Raji (cell line): ENCODE results near the gene ME3.

Experiments used
- POLR2A ChIP-seq: IDR thresholded peaks from 2 replicates; pipeline ENCODE4 v1.6.1; 2011; ENCODE audit warnings: low read depth, low read length, control low read depth; ENCODE audit not compliant: insufficient read depth

ME3 gene

DNA sequence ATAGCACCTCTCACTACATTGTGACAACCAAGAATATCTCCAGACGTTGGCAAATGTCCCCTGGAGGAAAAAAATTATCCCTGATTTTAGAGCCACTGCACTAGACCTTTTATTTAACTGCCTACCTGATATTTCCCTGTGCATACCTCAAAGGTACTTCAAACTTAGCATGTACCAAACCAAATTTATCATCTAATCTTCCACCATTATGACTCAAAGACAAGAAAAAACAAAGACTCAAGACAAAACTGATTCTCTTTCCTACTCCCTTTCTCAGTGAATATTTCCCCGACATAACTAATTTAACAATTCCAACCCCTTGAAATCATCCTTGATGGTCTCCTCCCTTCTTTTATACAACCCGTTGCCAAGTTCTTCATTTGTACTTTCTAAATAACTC lies 161.7 kb downstream of the ME3 start:
- TF ChIP-seq POLR2A, result no peak

DNA sequence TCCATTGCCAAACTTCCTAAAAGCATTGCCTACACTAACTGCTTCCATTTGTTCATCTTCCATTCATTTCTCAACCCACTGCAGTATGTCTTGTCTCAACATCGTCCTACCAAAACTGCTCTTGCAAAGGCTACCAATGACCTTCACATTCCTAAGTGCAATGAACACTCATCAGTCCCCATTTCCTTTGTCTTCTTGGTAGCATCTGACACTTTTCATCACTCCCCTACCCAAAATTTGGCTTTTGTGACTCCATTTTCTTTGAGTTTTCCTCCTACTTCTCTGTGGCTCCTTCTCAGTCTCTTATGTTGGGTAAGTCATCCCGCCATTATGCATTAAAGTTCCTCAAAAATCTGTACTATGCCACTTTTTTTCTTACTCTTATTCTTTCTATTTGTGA lies 162.3 kb downstream of the ME3 start:
- TF ChIP-seq POLR2A, result no peak

DNA sequence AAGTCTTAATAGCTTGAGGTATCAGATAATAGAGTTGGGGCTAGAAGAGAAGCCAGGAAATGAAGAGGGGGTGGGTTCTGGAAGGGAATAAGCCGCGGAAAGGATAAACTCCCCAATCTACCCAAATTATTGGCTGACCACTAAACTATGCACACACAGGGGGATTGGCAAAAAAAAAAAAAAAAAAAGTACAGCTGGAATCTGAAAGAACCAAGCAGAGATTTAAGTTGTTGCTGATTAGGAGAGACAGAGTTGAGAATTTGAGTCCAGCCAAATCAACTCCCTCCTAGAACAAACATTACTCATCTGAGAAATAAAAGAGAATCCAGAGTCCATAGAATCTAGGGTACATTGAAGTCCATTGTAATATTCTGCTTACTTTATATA lies 162.8 kb downstream of the ME3 start:
- no peak for TF ChIP-seq POLR2A

DNA sequence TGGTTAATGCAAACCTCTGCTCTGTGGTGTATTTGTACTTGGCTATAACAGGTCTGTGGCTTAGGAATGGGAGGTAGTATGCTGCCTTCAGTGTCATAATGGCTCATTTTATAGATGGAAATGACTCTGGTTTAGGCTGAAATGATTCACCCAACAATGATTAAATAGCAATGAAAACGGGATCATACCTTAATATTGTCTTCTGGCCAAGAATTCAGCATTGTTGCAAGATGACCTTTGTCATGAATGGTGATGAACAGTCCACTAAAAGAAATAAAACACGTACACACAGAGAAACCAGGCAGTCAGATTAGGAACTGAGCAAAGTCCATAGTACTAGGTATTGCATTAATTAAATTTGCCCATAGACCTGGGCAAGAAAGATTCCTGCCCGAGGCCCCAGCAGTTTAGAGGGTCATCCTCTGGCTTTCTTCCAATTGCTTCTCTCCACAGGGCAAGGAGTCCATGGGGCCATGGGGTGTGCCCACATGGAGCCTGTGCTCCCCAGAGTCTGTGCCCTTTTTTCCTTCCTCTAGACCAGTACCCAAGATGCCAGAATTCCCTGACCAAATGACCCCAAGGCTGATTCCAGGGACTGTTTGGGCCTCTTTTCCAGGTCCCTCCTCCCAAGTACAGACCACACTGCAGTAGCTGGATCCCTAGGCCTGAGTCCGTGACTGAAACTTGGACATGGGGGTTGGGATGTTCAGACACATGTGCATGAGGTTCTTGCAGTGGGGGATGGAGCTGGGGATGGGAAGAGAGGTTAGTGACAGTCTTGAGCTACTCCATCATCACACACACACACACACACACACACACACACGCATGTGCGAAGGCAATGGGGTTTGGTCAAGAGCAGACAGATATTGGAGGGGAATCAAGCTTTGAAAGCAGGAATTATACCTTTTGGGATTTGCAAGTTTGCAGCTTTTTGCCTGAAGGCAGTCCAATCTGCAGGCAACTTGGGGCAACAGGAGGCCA lies 163.5 kb downstream of the ME3 start:
- TF ChIP-seq POLR2A, result no peak

DNA sequence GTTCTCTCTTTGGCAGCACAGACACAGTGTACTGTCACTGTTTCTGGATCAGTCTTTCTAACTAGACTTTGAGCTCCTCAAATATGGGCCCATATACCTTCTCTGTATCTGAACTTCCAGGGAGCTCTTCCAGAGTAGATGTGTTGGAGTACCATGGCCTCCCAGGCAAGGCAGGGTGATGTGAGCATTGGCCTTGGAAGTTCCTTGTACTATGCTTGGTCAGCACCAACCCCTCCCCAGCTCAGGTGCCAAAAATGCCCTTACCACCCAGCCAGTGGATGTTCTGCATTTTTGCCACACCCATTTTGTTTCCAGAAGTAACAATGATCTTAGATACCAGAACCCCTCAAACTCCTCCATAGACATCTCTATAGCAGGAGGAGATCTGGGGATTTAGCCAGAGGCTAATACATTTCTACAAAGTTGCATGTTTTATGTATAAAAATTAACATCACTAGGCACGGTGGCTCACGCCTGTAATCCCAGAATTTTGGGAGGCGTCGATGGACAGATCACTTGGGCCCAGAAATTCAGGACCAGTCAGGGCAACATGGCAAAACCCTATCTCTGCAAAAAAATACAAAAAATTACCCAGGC lies 165.1 kb downstream of the ME3 start:
- TF ChIP-seq POLR2A, result no peak

DNA sequence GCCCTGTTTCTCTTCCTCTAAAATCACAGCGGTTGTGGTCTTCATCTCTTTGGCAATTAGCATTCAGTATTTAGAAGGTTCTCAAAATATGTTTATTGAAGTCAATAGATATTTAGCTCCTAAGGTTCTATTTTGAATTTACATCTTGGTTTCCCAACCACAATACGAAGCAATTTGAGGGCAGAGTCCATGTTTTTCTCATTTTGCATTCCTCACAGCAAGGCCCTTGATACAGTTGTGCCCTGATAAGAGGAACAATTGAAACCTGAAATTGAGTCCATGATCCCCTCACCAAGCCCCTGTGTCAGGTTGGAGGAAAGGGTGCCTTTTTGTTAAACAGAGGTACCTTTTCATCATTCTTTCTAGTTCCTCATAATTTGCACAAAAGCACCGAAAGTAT lies 166.2 kb downstream of the ME3 start:
- TF ChIP-seq POLR2A, result no peak

DNA sequence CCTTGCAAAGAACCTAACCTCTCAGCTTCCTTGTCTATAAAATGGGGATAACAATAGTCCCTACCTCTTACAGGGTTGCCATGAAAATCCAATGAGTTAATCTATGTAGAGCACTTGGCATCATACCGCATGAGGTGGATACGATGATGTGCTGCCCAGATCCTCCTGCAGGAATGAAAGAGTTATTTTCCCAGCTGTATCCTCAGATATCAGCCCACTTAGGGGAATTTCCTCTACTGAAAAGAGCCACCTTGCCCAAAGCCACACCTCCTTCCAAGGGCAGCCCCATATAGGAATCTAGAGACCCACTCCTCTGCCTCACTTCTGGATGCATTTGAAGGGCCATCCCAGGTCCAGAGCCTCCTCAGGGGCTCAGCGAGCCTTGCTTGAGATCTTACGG lies 169.3 kb downstream of the ME3 start:
- no peak for TF ChIP-seq POLR2A

DNA sequence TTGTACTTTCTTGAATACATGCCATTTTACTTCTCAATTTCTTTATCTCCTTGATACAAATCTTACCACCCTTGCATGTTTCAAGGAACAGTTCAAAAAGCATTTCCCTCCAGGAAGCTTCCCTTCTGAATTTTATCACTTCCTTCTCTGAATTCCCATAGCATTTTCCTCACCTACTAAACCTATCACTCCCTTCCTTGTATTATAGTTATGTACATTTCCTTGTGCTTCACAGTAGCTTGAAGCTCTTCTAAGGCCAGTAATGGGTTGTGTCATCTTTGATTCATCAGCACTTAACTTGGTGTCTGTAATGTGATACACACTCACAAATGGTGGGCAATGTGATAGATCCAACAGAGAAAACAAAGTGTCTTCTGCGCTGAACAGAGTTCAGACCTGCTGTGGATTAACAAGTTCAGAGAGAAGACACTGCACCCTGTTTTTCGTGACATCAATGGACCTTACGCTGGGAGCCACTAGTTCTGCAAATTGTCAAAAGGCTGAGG lies 170.2 kb downstream of the ME3 start:
- no peak for TF ChIP-seq POLR2A

DNA sequence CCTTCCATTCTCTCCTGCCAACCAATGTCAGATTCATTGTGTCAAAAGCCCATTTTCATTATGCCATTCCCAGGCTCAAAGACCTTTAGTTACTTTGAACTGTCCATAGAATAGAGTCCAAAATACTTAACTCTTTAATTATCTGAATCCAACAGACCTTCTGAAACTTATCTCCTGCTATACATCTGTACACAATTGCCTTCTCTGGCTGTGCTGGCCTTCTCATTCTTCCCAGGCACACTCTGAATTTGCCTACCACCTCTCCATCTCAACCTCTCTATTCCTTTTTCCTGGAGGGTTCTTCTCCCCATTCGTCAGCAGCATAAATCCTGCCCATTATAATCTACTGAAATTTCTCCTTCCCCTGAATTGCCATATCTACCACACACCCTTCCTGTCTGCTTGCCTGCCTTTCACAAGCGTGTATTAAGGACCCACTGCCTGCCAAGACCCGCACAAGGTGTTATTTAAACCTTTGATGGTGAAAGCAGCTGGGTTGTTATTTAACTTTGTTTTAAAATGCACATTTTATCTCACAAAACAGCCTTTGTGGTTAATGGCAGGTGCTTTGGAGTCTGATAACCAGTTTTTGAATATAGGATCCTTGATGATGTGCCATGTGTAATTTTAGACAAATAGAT lies 171.8 kb downstream of the ME3 start:
- no peak for TF ChIP-seq POLR2A

DNA sequence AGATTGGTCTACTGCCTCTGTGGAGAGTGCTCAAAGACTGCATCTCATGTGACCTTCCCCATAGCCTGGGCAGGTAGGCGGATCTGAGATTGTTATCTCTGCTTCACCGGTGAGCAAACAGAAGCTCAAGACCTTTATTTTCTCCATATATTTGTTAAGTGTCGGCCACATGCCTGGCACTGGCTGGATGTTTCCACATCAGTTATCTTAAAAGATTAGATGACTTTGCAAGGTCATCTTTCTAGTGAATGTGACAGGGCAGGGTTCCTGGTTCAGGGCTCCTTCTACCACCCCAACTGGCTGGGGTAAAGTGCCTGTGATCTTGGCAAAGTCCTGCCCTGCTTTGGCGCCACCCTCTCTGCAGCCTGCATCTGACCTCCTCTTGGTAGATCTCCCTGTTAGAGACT lies 172.7 kb downstream of the ME3 start:
- no peak for TF ChIP-seq POLR2A

DNA sequence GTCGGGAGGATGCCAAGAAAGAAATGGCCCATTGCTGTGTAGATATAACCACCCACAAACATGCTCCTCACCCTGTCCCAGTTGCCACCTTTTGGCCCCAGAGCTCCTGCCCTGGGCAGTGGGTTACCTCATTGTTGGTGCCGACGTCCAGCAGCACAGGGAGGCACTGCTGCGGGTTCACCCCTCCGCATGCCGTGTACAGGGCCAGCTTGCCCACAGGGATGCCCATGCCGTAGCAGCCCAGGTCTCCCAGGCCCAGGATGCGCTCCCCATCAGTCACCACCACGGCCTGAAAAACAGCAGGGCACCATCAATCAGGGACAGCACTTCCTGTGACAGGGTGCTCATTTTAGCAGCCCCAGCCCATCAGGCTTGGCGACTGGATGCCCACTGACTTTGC lies 174.6 kb downstream of the ME3 start:
- no peak for TF ChIP-seq POLR2A

DNA sequence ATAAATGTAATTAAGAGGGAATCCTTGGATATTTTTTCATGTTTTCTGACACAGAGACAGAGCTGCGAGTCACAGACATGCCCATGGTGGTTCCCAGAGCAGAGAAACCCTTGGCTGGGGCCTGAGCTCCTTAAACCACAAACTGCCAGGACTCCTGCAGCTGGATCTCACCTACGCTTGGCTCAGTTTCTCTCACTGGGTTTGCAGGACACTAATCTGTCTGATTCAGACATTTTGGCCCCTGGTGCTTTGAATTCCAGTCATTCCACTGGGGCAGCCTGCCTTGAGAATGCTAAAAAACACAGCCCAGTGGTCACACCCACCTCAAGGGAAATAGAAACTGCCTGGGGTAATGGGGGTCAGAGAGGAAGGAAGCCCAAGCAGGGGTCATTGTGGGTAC lies 175.1 kb downstream of the ME3 start:
- no peak for TF ChIP-seq POLR2A

DNA sequence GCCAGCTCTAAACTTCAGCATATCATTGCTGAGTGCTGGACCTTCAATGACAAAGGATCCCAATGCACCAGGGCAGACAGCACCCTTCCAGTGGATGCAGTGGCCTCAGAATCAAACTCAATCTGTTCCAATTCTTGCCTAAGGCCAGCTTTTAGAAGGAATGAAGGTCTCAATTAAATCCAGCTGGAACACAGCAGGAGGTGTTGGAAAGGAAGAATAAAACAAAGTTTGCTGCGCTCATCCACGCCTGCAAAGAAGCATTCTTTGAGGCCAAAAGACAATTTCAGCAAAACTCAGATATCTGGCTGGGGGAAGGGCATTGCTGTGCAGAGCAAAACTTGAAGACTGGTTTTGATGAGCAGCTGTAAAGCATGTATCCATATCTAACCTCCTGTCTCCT lies 177.1 kb downstream of the ME3 start:
- TF ChIP-seq POLR2A, result no peak

DNA sequence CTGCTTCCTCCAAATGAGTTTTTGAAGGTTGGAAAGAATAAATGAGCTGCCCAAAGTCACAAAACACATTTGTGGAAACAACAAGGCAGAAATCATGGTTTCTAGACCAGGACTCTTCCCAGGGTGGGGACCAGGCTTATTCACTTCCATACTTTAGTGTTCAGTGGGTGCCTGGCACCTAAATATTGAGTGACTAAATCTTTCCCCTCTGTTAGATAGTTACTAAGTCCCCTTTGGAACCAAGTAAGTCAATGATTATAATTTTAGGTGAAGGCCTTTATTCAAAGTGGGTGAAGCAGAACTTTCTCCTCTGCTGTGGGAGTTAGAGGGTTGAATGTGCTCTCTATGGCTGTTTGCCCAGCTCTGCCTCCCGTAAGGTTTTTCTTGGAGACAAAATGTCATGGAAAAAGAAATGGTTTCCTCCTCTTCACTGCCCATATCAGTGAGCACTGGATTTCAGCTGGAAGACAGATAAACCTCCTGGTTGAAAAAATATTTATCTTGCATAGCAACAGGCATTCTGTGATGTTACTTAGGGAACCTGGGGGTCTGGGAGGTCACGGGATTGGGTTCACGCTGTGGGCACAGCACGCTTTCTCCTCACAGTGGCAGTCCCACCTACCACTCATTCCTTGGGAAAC lies 179.9 kb downstream of the ME3 start:
- TF ChIP-seq POLR2A, result no peak

DNA sequence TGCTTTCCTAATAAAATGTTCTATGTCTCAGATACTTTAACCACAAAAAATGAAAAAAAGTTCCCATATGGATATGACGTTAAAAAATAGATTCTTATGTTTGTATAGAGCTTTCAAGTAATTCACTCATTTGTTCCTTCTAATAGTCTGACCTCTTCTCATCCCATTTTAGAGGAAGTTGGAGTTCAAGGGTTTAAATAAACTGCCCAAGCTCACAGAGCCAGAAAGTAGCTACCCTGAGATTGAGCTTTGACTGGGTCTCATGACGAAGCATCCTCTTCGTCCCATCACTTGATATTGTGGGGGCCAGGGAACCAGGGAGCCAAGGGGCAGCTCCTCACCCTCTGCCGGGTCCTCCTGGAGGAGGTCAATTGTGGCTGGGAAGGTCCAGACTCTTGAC lies 181.4 kb downstream of the ME3 start:
- no peak for TF ChIP-seq POLR2A
